Small intestine (tissue), 16 donors: ENCODE data around the gene CCSER1. TPM values are rescaled to one million over a fixed set of nuclear protein-coding genes. Genes with fewer than 3 reads are reported as not detected.

Experiments
- DNase-seq, 2 donors: peaks; one replicate each; pipeline versions ENCODE4 v3.0.0 to v3.0.0-alpha.2; 2013
- FAIRE-seq: peaks from 2 replicates; lab custom pipeline; 2012; peaks lifted over from hg19 to GRCh38; lab: Jason Lieb, UNC
- H3K27ac ChIP-seq, 3 donors: one replicate each; pipeline ENCODE4 v1.5.1; 2013; ENCODE audit warnings: low read length in 2 of 3, mild to moderate bottlenecking in 2 of 3, control low read depth in 1 of 3, inconsistent platforms in 1 of 3, low read depth in 1 of 3, moderate library complexity in 1 of 3
- H3K27me3 ChIP-seq, 3 donors: one replicate each; pipeline ENCODE4 v1.6.1; 2013; ENCODE audit warnings: low read length in 3 of 3, inconsistent platforms in 1 of 3; ENCODE audit not compliant: control insufficient read depth in 3 of 3, insufficient read depth in 3 of 3
- H3K36me3 ChIP-seq, 3 donors: one replicate each; pipeline ENCODE4 v1.6.1; 2013; ENCODE audit warnings: low read length in 3 of 3, inconsistent platforms in 1 of 3, low read depth in 1 of 3, mild to moderate bottlenecking in 1 of 3, moderate library complexity in 1 of 3; ENCODE audit not compliant: control insufficient read depth in 3 of 3, insufficient read depth in 2 of 3
- H3K4me1 ChIP-seq, 3 donors: one replicate each; pipeline ENCODE4 v1.6.1; 2013; ENCODE audit warnings: low read length in 2 of 3, inconsistent platforms in 1 of 3, low read depth in 1 of 3, mild to moderate bottlenecking in 1 of 3, moderate library complexity in 1 of 3; ENCODE audit not compliant: control insufficient read depth in 3 of 3, insufficient read depth in 2 of 3
- H3K4me3 ChIP-seq, 3 donors: one replicate each; pipeline ENCODE4 v1.5.1; 2013; ENCODE audit warnings: low read length in 3 of 3, control low read depth in 1 of 3, inconsistent platforms in 1 of 3, low read depth in 1 of 3, mild to moderate bottlenecking in 1 of 3, moderate library complexity in 1 of 3
- H3K9me3 ChIP-seq, 2 donors: one replicate each; pipeline ENCODE4 v1.6.1; 2013; ENCODE audit warnings: low read depth in 1 of 2, low read length in 1 of 2; ENCODE audit not compliant: control insufficient read depth in 2 of 2, insufficient read depth in 1 of 2
- WGBS, 3 donors: extraction: QIAGEN DNeasy Blood & Tissue Kit; methylation state at CpG; one replicate each; pipeline ENCODE4 v1.1.7; 2013; 5-methylcytosine and 5-hydroxymethylcytosine counted together
- long read RNA-seq, 10 donors: transcript quantifications; one replicate each; lab custom pipeline, GENCODE V29; 2026
- polyA plus RNA-seq, 4 donors: library from polyadenylated mRNA; stranded (reverse) in 3 of 4; unstranded in 1 of 4; fragments of 200-250 nt in 3 of 4; fragments of 120-200 nt in 1 of 4; gene quantifications; one replicate each; pipeline versions ENCODE4 v1.2.1 to v1.2.3, GENCODE V29; 2013
- donor health status: healthy with polysubstance abuse.
- donor health status: control.
- donor health status: control.
- donor health status: Bipolar disorder and iron deficiency.
- donor health status: healthy.

The CCSER1 gene
- polyA plus RNA-seq, result 1 to 10 TPM; 3.5 to 8.7 (median 5.7) TPM
- long read RNA-seq, donor 1, partial matches to known transcripts, result 0 of 1 reads
- long read RNA-seq, donor 1, other reads (novel, unspliced or antisense), result 0 of 1 reads
- long read RNA-seq, donor 2, partial matches to known transcripts, result 0 of 1 reads
- long read RNA-seq, donor 2, other reads (novel, unspliced or antisense), result 0 of 1 reads
- long read RNA-seq, donor 3, result 0 reads
- long read RNA-seq, donor 4, result 0 reads
- long read RNA-seq, donor 5, result 0 reads
- long read RNA-seq, donor 6, result 0 reads
- long read RNA-seq, donor 7, result 0 reads
- long read RNA-seq, donor 8, result 0 reads
- long read RNA-seq, donor 9, result 0 reads
- long read RNA-seq, donor 10, result 0 reads

DNA sequence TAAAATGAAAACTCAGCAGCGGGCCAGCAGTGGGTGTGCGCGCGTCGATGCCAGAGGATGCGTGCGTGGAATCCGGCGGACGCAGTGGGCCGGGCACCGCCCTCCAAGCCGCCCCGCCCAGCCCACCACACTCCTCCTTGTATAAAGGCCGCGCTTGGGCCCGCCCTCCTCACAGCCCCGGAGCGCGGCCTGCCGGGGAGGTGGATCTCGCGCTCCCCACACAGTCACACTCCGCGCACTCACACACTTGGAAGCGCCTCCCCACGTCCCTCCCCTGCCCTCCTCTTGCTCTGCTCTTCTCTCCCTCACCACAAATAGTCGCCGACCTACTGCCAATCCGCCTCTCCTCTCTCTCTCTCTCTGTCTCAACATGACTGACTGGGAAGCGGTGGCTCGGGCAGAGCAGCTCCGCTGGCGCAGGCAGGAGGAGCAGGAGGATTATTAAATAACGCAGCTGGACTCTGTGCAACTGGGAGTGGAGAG, at the start of gene CCSER1:
TSS of gene CCSER1 (plus strand) at position 172 of the 483 bp plus-strand sequence.
- FAIRE-seq (no peak), DNase-seq (peak; percentile 84 to 91)
- Histone ChIP-seq H3K36me3 (no peaks in the 10 kb centered on the region), H3K4me3 (peak within 1 kb of the TSS; percentile 41 to 75 (median 63)), H3K4me1 (no peaks in the 10 kb centered on the region), H3K27ac (peak within 1 kb of the TSS; percentile 71 to 96 (median 92)), H3K9me3 (no peaks in the 10 kb centered on the region), H3K27me3 (no peaks in the 10 kb centered on the region)
- 1 to 3% (median 1%) methylated on average over 33 to 35 of the region's 35 CpGs for WGBS, 3 donors

GRCh38 chr4:90078440-90078839, 48.8 kb upstream of the CCSER1 start:
- Histone ChIP-seq H3K27me3 (no peaks in the 10 kb centered on the region), H3K9me3 (no peaks in the 10 kb centered on the region), H3K4me1 (no peaks in the 10 kb centered on the region), H3K27ac (no peak overlapping the region), H3K4me3 (no peak overlapping the region), H3K36me3 (no peaks in the 10 kb centered on the region)
- DNase-seq (no peak), FAIRE-seq (no peak)

DNA sequence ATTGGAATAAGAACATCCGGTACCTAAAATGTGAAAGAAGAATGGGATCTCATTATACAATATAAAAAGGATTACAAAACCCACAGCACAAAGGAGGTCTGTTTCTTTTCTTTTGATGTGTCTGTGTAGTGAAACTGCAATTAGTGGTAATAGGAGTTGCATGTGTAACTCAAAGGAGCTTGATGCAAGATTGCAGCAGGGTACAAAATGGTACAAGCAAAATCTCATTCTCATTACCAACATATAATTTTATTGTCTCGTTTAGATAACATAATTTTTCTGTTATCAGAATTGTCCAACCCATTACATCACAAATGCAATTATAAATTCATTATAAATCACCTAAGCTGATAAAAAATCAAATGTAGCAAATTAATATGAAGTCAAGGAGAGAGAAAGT, 47.1 kb upstream of the CCSER1 start:
- no peaks in the 10 kb centered on the region for H3K36me3 ChIP-seq
- 58 to 74% (median 59%) methylated on average over 2 of the region's 2 CpGs for WGBS, 3 donors
- no peaks in the 10 kb centered on the region for H3K27me3 ChIP-seq
- H3K27ac ChIP-seq, result no peak overlapping the region
- DNase-seq (no peak), FAIRE-seq (no peak)
- H3K4me3 ChIP-seq, result no peak overlapping the region
- no peaks in the 10 kb centered on the region for H3K4me1 ChIP-seq
- H3K9me3 ChIP-seq, result no peaks in the 10 kb centered on the region

DNA sequence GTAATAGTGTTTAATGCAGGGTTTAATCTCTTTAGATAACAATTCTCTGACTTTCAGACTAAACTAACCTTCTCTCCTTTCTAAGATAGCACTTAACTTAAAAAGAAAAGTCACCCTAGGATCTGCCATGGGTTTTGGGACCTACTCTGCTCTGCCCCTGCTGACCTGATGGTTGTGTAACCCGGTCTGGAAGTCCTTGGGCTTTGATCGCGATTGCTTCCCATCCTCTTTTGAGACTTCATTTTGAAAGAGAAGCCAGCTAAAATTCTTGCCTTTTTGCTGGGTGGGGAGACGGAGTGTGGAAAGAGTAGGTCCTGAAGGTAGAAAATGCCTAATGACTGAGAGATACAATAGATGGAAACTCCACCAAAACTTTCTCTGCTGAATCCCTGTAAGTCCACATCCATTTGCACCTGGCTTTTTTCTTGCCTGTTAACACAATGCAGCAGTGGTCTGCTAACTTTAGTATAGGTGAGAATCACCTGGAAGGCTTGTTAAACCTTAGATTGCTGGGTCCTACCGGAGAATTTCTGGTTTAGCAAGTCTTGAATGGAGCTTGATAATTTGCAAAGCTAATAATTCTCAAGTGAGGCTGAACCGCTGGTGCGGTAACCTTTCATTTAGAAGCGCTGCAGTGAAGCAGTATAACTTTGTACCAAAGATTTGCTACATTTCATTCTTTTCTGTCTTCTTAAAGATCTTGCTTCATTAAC, 45.6 kb upstream of the CCSER1 start:
- FAIRE-seq (no peak), DNase-seq (no peak)
- no peaks in the 10 kb centered on the region for H3K36me3 ChIP-seq
- no peaks in the 10 kb centered on the region for H3K4me1 ChIP-seq
- H3K27me3 ChIP-seq, result no peaks in the 10 kb centered on the region
- H3K27ac ChIP-seq, result no peak overlapping the region
- WGBS, 3 donors, result 86 to 91% (median 88%) methylated on average over 8 of the region's 8 CpGs
- H3K4me3 ChIP-seq, result no peak overlapping the region
- no peaks in the 10 kb centered on the region for H3K9me3 ChIP-seq

GRCh38 chr4:90082449-90082848, 44.7 kb upstream of the CCSER1 start:
- DNase-seq (no peak), FAIRE-seq (no peak)
- no peak overlapping the region for H3K27ac ChIP-seq
- no peak overlapping the region for H3K4me3 ChIP-seq
- no peaks in the 10 kb centered on the region for H3K9me3 ChIP-seq
- no peaks in the 10 kb centered on the region for H3K36me3 ChIP-seq
- H3K4me1 ChIP-seq, result no peaks in the 10 kb centered on the region
- no peaks in the 10 kb centered on the region for H3K27me3 ChIP-seq

DNA sequence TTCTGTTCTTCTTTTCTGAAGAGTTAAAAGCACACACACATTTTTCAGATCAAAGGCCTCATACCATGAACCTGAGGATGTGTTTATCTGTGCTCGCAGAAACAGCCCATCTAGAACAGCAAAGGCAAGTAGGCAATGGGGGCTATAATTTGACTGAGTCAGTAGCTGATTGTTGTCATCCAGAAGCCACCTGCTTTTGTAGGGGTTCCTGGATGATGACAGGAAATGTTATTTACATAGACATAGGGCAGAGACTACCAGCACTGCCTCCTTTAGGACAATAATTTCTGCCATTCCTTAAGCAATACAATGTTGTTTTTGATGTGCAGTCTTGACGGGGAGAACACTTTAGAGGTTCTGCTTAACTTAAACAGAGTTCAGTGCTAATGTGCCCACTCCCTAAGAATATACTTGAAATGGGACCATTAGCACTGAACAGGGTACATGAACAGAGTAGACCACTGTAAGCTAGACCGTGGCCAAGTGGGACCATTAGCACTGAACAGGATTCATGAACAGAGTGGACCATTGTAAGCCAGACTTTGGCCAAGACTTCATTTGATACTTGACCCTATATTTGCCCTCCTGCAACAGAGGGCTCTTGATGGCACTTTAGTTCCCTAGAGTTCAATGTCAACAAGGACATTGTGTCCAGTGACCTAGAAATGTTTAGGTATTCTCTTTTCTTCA, 42.8 kb upstream of the CCSER1 start:
- Histone ChIP-seq H3K27me3 (no peaks in the 10 kb centered on the region), H3K4me1 (no peaks in the 10 kb centered on the region), H3K27ac (no peak overlapping the region), H3K36me3 (no peaks in the 10 kb centered on the region), H3K9me3 (no peaks in the 10 kb centered on the region), H3K4me3 (no peak overlapping the region)
- no peak for FAIRE-seq
- WGBS, 3 donors, result 84 to 86% (median 84%) methylated on average over 3 of the region's 3 CpGs
- DNase-seq, result no peak

GRCh38 chr4:90084967-90085295, 42.3 kb upstream of the CCSER1 start:
- Histone ChIP-seq H3K36me3 (no peaks in the 10 kb centered on the region), H3K27me3 (no peaks in the 10 kb centered on the region), H3K4me1 (no peaks in the 10 kb centered on the region), H3K9me3 (no peaks in the 10 kb centered on the region), H3K4me3 (no peak overlapping the region), H3K27ac (no peak overlapping the region)
- 79 to 85% (median 81%) methylated on average over 5 of the region's 5 CpGs for WGBS, 3 donors
- no peak for FAIRE-seq
- no peak for DNase-seq

DNA sequence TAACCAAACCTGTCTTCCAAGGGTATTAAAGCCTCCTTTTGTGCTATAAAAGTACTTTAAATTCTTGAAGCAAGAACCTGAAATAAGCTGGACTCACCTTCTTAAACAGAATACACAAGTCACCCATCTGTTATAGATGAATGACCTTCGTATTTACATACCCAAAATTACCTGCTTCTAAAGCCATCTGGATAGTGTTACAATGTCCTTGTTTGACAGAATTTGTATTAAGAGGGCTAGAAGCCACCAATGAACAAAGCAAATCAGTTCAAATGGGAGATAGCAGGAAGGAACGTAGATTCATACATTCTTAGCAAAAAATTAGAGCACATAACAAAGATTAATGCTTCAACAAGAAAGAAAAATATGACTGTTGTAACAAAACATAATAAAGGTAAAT, 33.7 kb upstream of the CCSER1 start:
- Histone ChIP-seq H3K36me3 (no peaks in the 10 kb centered on the region), H3K27ac (no peak overlapping the region), H3K9me3 (peaks cover 0 to 4% of the 10 kb centered on the region in 2 donors), H3K4me3 (no peak overlapping the region), H3K27me3 (no peaks in the 10 kb centered on the region), H3K4me1 (no peaks in the 10 kb centered on the region)
- 57 to 85% (median 65%) methylated on average over 2 of the region's 2 CpGs for WGBS, 3 donors
- FAIRE-seq, result no peak
- DNase-seq, result no peak
